Liver (tissue), 9 donors: Measurements from ENCODE around the gene PAFAH1B2. TPM values are rescaled to one million over a fixed set of nuclear protein-coding genes. Genes with fewer than 3 reads are reported as not detected.

ENCODE experiments used
- DNase-seq: peaks from one replicate; pipeline ENCODE4 v3.0.0-alpha.2; 2017; ENCODE audit warnings: low spot score
- H3K27ac ChIP-seq, 2 donors: one replicate each; pipeline ENCODE4 v1.7.0; 2013; ENCODE audit warnings: inconsistent platforms in 2 of 2, low read length in 2 of 2, control low read depth in 1 of 2, low read depth in 1 of 2, mild to moderate bottlenecking in 1 of 2
- H3K27me3 ChIP-seq, 4 donors: one replicate each; pipeline versions ENCODE4 v1.6.1 to v1.7.0; 2013; ENCODE audit warnings: low read length in 3 of 4, inconsistent platforms in 1 of 4, mild to moderate bottlenecking in 1 of 4, moderate library complexity in 1 of 4; ENCODE audit not compliant: control insufficient read depth in 4 of 4, insufficient read depth in 4 of 4
- H3K36me3 ChIP-seq, 4 donors: one replicate each; pipeline versions ENCODE4 v1.6.1 to v1.7.0; 2013; ENCODE audit warnings: low read length in 3 of 4, mild to moderate bottlenecking in 3 of 4, low read depth in 1 of 4, moderate library complexity in 1 of 4; ENCODE audit not compliant: control insufficient read depth in 4 of 4, insufficient read depth in 3 of 4
- H3K4me1 ChIP-seq, 4 donors: one replicate each; pipeline versions ENCODE4 v1.6.1 to v1.7.0; 2013; ENCODE audit warnings: low read length in 3 of 4, mild to moderate bottlenecking in 3 of 4, moderate library complexity in 1 of 4; ENCODE audit not compliant: control insufficient read depth in 4 of 4, insufficient read depth in 4 of 4
- H3K4me3 ChIP-seq, 3 donors: one replicate each; pipeline versions ENCODE4 v1.6.1 to v1.7.0; 2013; ENCODE audit warnings: low read length in 3 of 3, control low read depth in 1 of 3, low read depth in 1 of 3, mild to moderate bottlenecking in 1 of 3
- H3K9ac ChIP-seq, 2 donors: one replicate each; pipeline ENCODE4 v1.7.0; 2013; ENCODE audit warnings: low read length in 2 of 2, mild to moderate bottlenecking in 2 of 2, moderate library complexity in 2 of 2, control low read depth in 1 of 2, low read depth in 1 of 2
- H3K9me3 ChIP-seq, 4 donors: one replicate each; pipeline versions ENCODE4 v1.6.1 to v1.7.0; 2013; ENCODE audit warnings: low read length in 3 of 4; ENCODE audit not compliant: control insufficient read depth in 4 of 4
- EGR1 ChIP-seq, 2 donors: IDR thresholded peaks; 2 replicates each; pipeline ENCODE4 v1.6.1; 2016 to 2018; ENCODE audit warnings: antibody characterized with exemption in 2 of 2, low read depth in 2 of 2
- FOXA1 ChIP-seq: IDR thresholded peaks from 2 replicates; pipeline ENCODE4 v1.6.1; 2016; ENCODE audit warnings: antibody characterized with exemption
- FOXA2 ChIP-seq: IDR thresholded peaks from 2 replicates; pipeline ENCODE4 v1.6.1; 2016; ENCODE audit warnings: antibody characterized with exemption
- GABPA ChIP-seq, 2 donors: IDR thresholded peaks in 1 of 2; conservative IDR thresholded peaks in 1 of 2; 2 replicates each; pipeline ENCODE4 v1.6.1; 2016; ENCODE audit warnings: antibody characterized with exemption in 2 of 2, mild to moderate bottlenecking in 1 of 2, moderate library complexity in 1 of 2
- HNF4A ChIP-seq, 2 donors: conservative IDR thresholded peaks; 2 replicates each; pipeline ENCODE4 v1.6.1; 2016; ENCODE audit warnings: antibody characterized with exemption in 2 of 2, mild to moderate bottlenecking in 2 of 2
- HNF4G ChIP-seq: IDR thresholded peaks from 2 replicates; pipeline ENCODE4 v1.6.1; 2016; ENCODE audit warnings: antibody characterized with exemption
- JUND ChIP-seq, 2 donors: IDR thresholded peaks; 2 replicates each; pipeline ENCODE4 v1.6.1; 2016; ENCODE audit warnings: antibody characterized with exemption in 2 of 2
- MAX ChIP-seq: IDR thresholded peaks from 2 replicates; pipeline ENCODE4 v1.6.1; 2016; ENCODE audit warnings: antibody characterized with exemption
- NR2F2 ChIP-seq: IDR thresholded peaks from 2 replicates; pipeline ENCODE4 v1.6.1; 2016; ENCODE audit warnings: antibody characterized with exemption
- RAD21 ChIP-seq, 2 donors: IDR thresholded peaks; 2 replicates each; pipeline ENCODE4 v1.6.1; 2016; ENCODE audit warnings: antibody characterized with exemption in 2 of 2, mild to moderate bottlenecking in 2 of 2
- RXRA ChIP-seq, 2 donors: IDR thresholded peaks; 2 replicates each; pipeline ENCODE4 v1.6.1; 2017 to 2018; ENCODE audit warnings: antibody characterized with exemption in 2 of 2, mild to moderate bottlenecking in 1 of 2
- SP1 ChIP-seq: IDR thresholded peaks from 2 replicates; pipeline ENCODE4 v1.6.1; 2018; ENCODE audit warnings: antibody characterized with exemption, mild to moderate bottlenecking
- TAF1 ChIP-seq: conservative IDR thresholded peaks from 2 replicates; pipeline ENCODE4 v1.6.1; 2016; ENCODE audit warnings: antibody characterized with exemption, mild to moderate bottlenecking
- YY1 ChIP-seq: IDR thresholded peaks from 2 replicates; pipeline ENCODE4 v1.6.1; 2016; ENCODE audit warnings: antibody characterized with exemption, mild to moderate bottlenecking
- ZBTB33 ChIP-seq: IDR thresholded peaks from 2 replicates; pipeline ENCODE4 v1.6.1; 2016; ENCODE audit warnings: antibody characterized with exemption
- WGBS: extraction: QIAGEN DNeasy Blood & Tissue Kit; methylation state at CpG from one replicate; pipeline ENCODE4 v1.1.7; 2013; 5-methylcytosine and 5-hydroxymethylcytosine counted together
- polyA plus RNA-seq, 2 donors: library from polyadenylated mRNA; stranded (reverse) in 1 of 2; unstranded in 1 of 2; fragments of 200-250 nt in 1 of 2; fragments of >200 nt in 1 of 2; fragmentation: Nextera tagmentation in 1 of 2; extraction: Ambion mirVana in 1 of 2; gene quantifications; one replicate each; pipeline versions ENCODE4 v1.2.1 to v1.2.3, GENCODE V29; 2013 to 2015
- total RNA-seq, 2 donors: library from RNA; depleted of rRNA; stranded (reverse); fragments of >200 nt; gene quantifications; one replicate each; pipeline ENCODE4 v1.2.3, GENCODE V29; 2014
- TF ChIP-seq, protein P1 (sequence below): IDR thresholded peaks from 2 replicates; pipeline ENCODE4 v1.6.1; 2016; ENCODE audit warnings: antibody characterized with exemption, mild to moderate bottlenecking
- TF ChIP-seq, protein P2 (sequence below): fragments of 150-350 bp; IDR thresholded peaks from 2 replicates; pipeline ENCODE4 v1.5.1; 2017; ENCODE audit warnings: improper control_type of control experiment, low read depth, low read length; ENCODE audit not compliant: missing input control
- TF ChIP-seq, protein P3 (sequence below): IDR thresholded peaks from 2 replicates; pipeline ENCODE4 v1.6.1; 2016; ENCODE audit warnings: antibody characterized with exemption
- donor health status: healthy.
- donor health status: healthy.
- donor health status: healthy.
- donor health status: healthy.
- donor health status: healthy.

PAFAH1B2 gene
- total and polyA plus RNA-seq, 4 donors: 12.7 to 39.8 (median 24.9) TPM

- Histone ChIP-seq H3K27ac (no peak overlapping the region), H3K27me3 (no peaks in the 10 kb centered on the region), H3K4me1 (no peaks in the 10 kb centered on the region), H3K9me3 (no peaks in the 10 kb centered on the region), H3K36me3 (peaks cover 6 to 35% (median 14%) of the 10 kb centered on the region in 4 donors), H3K4me3 (no peak overlapping the region), H3K9ac (no peak overlapping the region)
- WGBS: 94% methylated on average over 19 of the region's 19 CpGs
- DNase-seq: no peak
- TF ChIP-seq HNF4G (no peak), EGR1 (IDR thresholded peaks at IDR 0.05; ENCODE audit: low read depth in 2 of 2) (no peak), JUND (IDR thresholded peaks at IDR 0.05) (no peak), GABPA (IDR thresholded peaks at IDR 0.05 in 1 of 2, conservative IDR thresholded peaks at IDR 0.05 in 1 of 2) (no peak), FOXA1 (no peak), HNF4A (conservative IDR thresholded peaks at IDR 0.05) (no peak), FOXA2 (no peak), SP1 (no peak), RXRA (IDR thresholded peaks at IDR 0.05) (no peak), ZBTB33 (no peak), YY1 (no peak), MAX (no peak), RAD21 (IDR thresholded peaks at IDR 0.05) (no peak), NR2F2 (no peak), TAF1 (no peak)
- TF ChIP-seq, protein P1, sequence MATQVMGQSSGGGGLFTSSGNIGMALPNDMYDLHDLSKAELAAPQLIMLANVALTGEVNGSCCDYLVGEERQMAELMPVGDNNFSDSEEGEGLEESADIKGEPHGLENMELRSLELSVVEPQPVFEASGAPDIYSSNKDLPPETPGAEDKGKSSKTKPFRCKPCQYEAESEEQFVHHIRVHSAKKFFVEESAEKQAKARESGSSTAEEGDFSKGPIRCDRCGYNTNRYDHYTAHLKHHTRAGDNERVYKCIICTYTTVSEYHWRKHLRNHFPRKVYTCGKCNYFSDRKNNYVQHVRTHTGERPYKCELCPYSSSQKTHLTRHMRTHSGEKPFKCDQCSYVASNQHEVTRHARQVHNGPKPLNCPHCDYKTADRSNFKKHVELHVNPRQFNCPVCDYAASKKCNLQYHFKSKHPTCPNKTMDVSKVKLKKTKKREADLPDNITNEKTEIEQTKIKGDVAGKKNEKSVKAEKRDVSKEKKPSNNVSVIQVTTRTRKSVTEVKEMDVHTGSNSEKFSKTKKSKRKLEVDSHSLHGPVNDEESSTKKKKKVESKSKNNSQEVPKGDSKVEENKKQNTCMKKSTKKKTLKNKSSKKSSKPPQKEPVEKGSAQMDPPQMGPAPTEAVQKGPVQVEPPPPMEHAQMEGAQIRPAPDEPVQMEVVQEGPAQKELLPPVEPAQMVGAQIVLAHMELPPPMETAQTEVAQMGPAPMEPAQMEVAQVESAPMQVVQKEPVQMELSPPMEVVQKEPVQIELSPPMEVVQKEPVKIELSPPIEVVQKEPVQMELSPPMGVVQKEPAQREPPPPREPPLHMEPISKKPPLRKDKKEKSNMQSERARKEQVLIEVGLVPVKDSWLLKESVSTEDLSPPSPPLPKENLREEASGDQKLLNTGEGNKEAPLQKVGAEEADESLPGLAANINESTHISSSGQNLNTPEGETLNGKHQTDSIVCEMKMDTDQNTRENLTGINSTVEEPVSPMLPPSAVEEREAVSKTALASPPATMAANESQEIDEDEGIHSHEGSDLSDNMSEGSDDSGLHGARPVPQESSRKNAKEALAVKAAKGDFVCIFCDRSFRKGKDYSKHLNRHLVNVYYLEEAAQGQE: no peak
- TF ChIP-seq, protein P2, sequence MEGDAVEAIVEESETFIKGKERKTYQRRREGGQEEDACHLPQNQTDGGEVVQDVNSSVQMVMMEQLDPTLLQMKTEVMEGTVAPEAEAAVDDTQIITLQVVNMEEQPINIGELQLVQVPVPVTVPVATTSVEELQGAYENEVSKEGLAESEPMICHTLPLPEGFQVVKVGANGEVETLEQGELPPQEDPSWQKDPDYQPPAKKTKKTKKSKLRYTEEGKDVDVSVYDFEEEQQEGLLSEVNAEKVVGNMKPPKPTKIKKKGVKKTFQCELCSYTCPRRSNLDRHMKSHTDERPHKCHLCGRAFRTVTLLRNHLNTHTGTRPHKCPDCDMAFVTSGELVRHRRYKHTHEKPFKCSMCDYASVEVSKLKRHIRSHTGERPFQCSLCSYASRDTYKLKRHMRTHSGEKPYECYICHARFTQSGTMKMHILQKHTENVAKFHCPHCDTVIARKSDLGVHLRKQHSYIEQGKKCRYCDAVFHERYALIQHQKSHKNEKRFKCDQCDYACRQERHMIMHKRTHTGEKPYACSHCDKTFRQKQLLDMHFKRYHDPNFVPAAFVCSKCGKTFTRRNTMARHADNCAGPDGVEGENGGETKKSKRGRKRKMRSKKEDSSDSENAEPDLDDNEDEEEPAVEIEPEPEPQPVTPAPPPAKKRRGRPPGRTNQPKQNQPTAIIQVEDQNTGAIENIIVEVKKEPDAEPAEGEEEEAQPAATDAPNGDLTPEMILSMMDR: no peak
- TF ChIP-seq, protein P3, sequence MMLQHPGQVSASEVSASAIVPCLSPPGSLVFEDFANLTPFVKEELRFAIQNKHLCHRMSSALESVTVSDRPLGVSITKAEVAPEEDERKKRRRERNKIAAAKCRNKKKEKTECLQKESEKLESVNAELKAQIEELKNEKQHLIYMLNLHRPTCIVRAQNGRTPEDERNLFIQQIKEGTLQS: no peak
Observed at GRCh38 chr11:117195761-117196160, 51.7 kb downstream of the PAFAH1B2 start.
